ENCODE data around the gene IARS1.

Gene IARS1

GRCh38 chr9:92293452-92294296 lies at the start of gene IARS1:
Gene IARS1 (minus strand): TSS chr9:92293697. CDS start chr9:92289419, 4,278 bp downstream.
- in situ Hi-C loops (cut with MboI; ENCODE audit: low pct_unique_long_range_greater_than_20kb, low sequenced_read_pairs, unreplicated experiment) = no loop called here
- DNase-seq (ENCODE audit: low spot score) = peak; percentile 93
- TF ChIP-seq CTCF (IDR thresholded peaks at IDR 0.05; ENCODE audit: extremely low read depth, insufficient read depth, missing control alignments) = peak; percentile 40

GRCh38 chr9:92342825-92343488 lies 49.5 kb upstream of the IARS1 start:
- in situ Hi-C loops (cut with MboI; ENCODE audit: low pct_unique_long_range_greater_than_20kb, low sequenced_read_pairs, unreplicated experiment) = loop anchor here (25.0 kb wide), 1 partner anchor 94 kb away; no protein-coding TSS in a partner anchor
- DNase-seq (ENCODE audit: low spot score) = no peak
- TF ChIP-seq CTCF (IDR thresholded peaks at IDR 0.05; ENCODE audit: extremely low read depth, insufficient read depth, missing control alignments) = no peak

- in situ Hi-C loops (cut with MboI; ENCODE audit: low pct_unique_long_range_greater_than_20kb, low sequenced_read_pairs, unreplicated experiment) = loop anchor here (25.0 kb wide), 1 partner anchor 96 kb away; no protein-coding TSS in a partner anchor
- TF ChIP-seq CTCF (IDR thresholded peaks at IDR 0.05; ENCODE audit: extremely low read depth, insufficient read depth, missing control alignments) = no peak
- no peak for DNase-seq (ENCODE audit: low spot score)
Observed at GRCh38 chr9:92341578-92341977, 48.1 kb upstream of the IARS1 start.

- TF ChIP-seq CTCF (IDR thresholded peaks at IDR 0.05; ENCODE audit: extremely low read depth, insufficient read depth, missing control alignments) = no peak
- in situ Hi-C loops (cut with MboI; ENCODE audit: low pct_unique_long_range_greater_than_20kb, low sequenced_read_pairs, unreplicated experiment) = loop anchor here (25.0 kb wide), 1 partner anchor 104 kb away; no protein-coding TSS in a partner anchor
- DNase-seq (ENCODE audit: low spot score) = no peak
Observed at GRCh38 chr9:92333282-92333634, 39.8 kb upstream of the IARS1 start.

- in situ Hi-C loops (cut with MboI; ENCODE audit: low pct_unique_long_range_greater_than_20kb, low sequenced_read_pairs, unreplicated experiment) = loop anchor here (25.0 kb wide), 1 partner anchor 105 kb away; no protein-coding TSS in a partner anchor
- no peak for TF ChIP-seq CTCF (IDR thresholded peaks at IDR 0.05; ENCODE audit: extremely low read depth, insufficient read depth, missing control alignments)
- no peak for DNase-seq (ENCODE audit: low spot score)
Observed at GRCh38 chr9:92332577-92333281, 39.2 kb upstream of the IARS1 start.

GRCh38 chr9:92328225-92328624 lies 34.7 kb upstream of the IARS1 start:
- peak; percentile 19 for TF ChIP-seq CTCF (IDR thresholded peaks at IDR 0.05; ENCODE audit: extremely low read depth, insufficient read depth, missing control alignments)
- in situ Hi-C loops (cut with MboI; ENCODE audit: low pct_unique_long_range_greater_than_20kb, low sequenced_read_pairs, unreplicated experiment) = loop anchor here (25.0 kb wide), 1 partner anchor 109 kb away; no protein-coding TSS in a partner anchor
- DNase-seq (ENCODE audit: low spot score) = no peak

Measured in GM13977 (cell line).